HG02763 (cell line): Measurements from ENCODE around the gene EEF2.
"Not testable (repeated sequence)": the region's sequence is repeated elsewhere in the genome, so short reads cannot be mapped to it uniquely, and the experiment has no call there.

Source experiments
- ATAC-seq: cut with Tn5 transposase; IDR thresholded peaks from one replicate; pipeline ENCODE4 v1.9.1; 2021; ENCODE audit warnings: mild to moderate bottlenecking, moderate library complexity; ENCODE audit not compliant: unreplicated experiment

Gene EEF2

DNA sequence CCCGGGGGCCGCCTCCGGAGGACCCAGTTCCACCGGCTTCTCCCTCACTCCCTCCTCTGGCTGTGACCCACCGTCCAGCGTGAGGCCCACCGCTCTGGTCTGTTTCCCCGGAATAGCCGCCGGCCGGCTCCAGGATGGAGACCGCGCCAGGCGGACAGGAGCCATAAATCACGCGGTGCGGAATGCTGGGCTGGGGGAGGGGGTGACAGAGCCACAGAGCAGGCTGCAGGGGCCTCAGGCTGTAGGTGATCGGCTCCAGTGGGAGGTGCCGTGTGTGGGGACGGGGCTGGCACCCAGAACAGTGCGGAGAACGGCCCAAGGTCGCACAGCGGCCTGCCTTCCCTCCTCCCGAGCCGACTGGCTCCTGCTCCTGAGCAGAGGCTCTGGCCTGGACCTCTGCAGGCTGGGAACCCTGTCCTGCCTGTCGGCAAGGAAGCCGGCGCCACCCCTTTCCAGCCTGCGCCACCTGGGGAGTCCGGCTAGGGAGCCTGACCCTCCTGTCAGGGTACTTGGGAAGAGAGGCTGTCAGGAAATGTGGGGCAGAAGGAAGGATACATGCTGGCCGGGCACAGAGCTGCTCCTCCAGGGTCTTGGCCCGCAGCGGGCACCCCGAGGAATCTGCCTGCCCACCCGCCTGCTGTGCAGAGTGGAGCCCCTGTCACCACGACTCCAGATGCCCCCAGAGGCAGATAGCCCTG, 30.6 kb upstream of the EEF2 start:
- ATAC-seq, result no peak

DNA sequence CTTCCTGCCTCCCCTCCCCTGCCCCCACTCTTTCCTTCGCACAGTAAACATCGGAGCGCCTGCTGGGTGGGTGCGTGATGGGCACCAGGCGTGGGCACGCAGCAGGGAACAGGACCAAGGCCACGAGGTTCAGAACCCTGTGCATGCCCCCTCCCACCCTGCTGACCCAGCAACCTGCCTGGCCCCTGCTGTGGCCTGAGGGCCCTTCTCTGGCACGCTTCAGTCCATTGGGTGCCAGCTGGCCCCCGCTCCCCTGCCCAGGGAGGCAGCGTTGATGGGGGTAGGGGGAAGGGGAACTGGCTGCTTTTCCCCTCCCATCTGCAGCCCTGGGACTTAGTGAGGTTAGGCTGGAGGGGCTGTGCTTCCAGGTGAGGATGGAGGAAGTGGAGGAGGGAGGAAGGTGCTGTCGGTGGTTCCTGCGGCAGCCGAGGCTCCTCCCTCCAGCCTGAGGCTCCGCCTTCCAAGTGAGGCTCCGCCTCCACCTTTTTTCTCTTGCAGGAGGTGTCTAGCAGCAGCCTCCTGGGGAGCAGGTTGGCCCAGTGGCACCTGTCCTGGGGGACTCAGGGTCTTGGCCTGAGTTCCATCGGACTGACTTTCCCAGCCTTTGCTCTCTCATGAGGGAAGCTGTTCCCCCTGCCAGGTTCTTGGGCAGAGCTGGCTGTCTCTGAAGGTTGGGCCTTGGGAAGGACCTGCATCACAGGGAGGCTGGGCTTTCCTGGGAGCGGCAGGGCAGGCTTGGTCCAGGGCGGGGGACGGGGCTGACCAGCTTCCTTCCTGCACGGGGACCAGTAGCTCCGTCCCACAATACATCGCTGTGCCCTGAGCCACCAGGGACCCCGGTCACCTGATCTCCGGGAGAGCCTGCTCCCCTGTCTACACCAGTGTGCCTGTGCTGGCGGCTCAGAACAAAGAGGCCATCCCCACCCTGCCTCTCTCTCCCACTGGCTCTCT, 29.6 kb upstream of the EEF2 start:
- no peak for ATAC-seq

DNA sequence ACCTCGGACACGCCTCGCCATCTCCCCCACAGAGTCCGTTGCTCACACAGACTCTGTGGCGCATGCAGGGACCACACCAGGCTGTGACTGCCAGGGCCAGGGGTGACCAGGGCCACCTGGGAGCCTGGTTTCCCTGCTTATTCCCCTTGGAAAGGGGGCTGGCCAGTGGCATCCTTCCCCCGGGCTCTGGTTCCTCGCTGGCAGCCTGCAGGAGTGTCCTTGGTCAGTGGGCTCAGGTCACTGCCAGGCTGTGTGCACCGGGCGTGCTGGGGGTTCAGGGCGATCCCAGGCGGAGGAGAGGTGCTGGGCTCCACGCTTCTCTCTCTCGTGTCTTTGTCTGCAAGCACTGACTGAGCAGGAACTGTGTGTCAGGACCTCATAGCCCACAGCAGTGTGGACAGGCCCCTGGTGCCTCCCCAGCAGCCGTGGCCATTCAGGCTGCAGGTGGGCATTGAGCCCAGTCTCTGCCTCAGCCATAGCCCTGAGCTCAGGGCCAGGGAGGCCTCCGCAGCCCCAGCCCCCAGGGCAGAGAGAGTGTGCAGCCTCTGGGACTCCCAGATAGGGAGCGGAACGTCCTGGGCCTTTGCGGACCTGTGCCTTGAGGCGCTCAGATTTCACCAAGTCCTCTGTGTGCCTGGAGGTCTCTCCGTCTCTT, 28.8 kb upstream of the EEF2 start:
- ATAC-seq, result no peak

DNA sequence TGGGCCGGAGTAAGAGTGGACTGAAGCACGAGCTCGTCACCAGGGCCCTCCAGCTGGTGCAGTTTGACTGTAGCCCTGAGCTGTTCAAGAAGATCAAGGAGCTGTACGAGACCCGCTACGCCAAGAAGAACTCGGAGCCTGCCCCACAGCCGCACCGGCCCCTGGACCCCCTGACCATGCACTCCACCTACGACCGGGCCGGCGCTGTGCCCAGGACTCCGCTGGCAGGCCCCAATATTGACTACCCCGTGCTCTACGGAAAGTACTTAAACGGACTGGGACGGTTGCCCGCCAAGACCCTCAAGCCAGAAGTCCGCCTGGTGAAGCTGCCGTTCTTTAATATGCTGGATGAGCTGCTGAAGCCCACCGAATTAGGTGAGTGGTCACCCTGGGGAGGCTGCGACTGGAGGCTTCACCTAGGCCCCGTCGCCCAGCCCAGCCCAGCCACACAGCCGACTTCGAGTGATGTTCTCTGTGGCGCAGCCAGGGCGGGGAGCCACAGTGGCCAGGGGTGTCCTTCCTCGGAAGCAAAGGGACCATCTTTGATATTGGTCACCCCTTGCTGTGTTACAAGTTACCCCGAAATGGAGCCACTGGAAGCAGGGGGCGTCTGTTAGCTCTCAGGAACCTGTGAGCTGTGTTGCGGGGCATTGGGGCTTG, 27.8 kb upstream of the EEF2 start:
- no peak for ATAC-seq

DNA sequence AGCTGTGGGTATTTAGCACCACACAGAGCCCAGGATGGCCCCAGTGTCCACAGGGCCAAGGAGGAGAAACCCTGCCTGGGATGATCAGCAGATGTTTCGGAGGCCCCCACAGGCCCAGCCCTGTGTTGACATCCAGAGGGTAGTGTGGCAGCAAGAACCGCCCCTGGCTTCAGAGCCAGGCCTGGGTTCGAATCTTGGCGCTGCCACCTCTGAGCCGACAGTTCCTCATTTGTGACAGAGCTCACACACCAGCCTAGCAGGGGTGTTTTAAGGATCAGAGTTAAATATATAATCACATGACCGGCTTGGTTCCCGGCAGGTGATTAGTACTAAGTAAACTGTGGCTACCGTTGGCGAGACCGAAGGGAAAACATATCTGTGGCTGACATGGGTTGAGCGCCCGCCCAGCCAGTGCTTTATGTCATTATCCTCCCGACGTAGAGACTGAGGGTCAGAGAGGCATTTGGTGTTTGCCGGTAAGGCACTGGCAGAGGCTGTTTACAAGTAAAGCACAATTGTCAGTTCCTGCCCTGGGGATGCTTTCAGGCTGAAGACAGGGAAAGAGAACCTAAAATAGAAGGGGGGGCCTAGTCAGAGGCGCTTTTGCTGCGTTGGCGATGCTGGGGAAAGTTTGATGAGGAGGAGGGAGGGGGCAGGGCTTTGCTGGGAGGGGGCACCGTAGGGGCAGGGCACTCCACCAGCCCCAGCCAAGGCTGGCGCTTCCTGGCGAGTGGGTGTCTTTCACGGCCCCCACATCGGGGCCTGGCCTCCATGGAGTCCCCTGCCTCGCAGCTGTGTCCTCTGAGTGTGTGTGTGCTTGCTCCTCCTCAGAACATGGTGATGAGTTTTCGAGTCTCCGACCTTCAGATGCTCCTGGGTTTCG, 27.1 kb upstream of the EEF2 start:
- no peak for ATAC-seq

DNA sequence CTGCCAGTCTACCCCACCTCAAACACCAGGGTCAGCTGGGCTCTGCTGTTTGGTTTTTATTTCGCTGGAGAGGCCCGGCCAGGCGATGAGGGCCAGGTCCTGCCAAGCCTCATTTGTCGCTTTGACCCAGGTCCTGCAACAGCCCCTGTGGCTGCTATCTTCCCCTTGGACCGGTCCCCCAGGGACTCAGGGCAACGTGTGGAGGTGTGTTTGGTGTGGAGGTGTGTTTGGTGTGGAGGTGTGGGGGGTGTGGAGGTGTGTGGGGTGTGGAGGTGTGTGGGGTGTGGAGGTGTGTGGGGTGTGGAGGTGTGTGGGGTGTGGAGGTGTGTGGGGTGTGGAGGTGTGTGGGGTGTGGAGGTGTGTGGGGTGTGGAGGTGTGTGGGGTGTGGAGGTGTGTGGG, 26.2 kb upstream of the EEF2 start:
- ATAC-seq, result not testable (repeated sequence)

DNA sequence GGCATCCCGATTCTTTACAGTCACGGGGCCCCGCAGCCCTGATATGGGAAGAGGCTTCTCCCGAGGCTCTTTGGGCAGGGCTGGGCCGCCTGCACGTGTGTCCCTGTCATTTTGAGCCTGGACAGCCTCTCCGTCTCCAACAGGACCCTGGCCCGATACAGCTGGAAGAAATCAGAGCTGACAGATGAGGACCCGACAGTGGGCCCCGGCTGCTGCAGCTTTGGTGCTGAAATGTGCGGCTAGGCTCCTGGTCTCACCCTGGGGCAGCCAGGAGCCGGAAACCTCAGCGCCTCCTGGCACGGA, 25.5 kb upstream of the EEF2 start:
- no peak for ATAC-seq

DNA sequence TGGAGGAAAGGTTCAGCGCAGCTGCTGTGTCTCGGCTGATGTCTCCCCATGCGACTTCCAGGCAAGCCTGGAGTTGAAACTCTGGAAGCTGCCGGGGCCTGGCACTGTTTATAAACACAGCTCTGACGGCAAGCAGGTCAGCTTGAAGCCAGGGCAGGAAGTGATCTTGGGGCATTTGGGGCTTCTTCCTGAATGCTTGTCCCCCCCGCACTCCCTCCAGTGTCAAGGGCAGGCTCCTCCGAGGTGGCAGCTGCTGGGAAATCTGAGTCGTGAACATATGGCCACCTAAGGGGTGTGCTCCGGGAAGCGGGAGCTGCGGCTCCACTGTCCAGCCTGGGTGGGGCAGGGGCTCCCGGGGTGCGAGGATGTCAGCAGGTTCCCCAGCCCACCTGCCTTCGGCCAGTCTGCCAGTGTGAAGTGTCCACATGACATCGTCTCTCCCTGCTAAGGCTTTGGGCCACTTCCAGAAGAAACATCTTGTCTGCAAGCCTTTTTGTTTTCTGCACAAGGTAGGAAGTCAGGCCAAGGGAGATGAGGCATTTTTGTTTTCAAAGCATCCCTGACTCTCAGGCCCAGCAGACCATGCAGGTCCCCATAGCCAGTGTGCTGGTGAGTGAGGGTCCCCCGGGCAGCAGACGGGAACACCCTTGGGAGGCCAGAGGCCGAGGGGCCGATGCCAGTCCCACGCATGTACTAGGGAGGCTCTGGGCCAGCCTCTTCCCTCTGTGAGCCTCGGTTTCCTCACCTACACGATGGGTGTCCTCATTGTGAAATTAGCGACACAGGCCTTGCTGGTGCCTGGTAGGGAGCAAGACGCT, 24.9 kb upstream of the EEF2 start:
- ATAC-seq, result no peak

DNA sequence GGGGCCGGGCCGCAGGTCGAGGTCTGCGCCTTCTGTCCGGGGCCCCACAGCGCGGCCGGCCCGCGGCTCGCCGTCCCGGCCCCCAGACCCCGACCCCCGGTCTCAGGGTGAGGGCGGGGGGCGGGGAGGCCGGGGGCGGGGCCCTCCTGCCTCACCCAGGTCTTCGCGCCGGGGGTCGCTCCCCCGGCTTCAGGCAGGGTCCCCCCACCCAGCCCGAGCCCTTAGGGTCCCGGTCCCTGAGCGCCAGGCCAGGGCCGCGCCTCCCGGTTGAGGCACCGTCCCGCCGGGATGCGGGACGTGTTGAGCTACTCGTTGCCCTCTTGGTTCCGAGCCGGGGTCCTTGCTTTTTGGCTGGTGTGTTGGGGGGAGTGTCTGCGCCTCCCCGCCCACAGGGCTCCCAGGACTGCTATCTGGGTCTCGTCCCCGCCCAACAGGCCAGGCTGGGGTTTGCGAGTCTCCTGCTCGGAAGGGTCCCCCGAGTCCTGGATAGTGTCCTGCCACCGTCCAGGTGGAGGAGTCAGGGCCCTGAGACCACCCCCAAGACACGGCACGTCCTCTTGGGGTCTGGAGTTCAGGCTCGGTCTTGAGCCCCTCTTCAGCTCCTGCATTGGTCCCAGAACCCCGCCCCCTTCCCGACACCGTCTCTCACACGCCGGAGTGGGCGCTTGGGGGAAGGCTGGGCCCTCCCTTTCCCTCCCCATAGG, 22.7 kb upstream of the EEF2 start:
- peak; percentile 20 for ATAC-seq

DNA sequence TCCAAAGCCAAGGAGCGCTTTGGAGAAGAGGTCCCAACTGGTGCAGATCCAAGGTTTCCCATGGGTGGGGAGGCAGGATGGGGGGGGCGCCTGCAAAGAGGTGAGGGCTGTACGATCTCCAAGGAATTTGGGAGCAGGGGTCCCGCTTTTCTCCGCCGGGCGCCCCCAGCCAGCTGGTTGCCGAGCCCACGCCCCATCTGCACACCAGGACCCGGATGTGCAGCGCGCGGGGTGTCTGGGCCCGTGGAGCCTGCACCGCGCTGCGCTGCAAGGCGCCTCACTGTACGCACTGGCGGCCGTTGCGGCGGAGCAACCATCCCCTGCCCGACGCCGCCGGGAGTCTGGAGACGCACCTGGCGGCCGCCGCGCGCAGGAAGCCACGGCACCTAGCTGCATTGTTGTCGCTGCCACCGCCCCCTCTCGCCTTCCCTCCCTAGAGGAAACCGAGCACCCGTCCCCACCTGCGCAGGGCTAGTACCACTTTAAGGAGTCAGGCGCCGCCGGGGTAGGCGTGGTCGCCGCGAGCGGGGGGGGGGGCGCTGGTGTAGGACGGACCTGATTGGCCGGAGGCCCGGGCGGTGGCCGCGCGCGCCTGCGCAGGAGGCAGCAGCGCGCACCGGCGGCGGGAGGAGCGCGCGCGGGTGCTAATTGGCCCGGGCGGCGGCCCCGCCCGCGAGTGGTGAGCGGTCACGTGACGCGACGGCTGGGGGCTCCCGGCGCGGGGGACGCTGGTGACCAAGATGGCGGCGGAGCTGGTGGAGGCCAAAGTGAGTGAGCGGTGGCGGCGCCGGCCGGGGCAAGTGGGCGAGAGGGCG, 22.0 kb upstream of the EEF2 start, which contains the start of gene PIAS4:
Gene PIAS4 (plus strand): TSS at position 716 of the 815 bp plus-strand sequence. CDS start 25 bp downstream, at position 741.
- peak; percentile 82 for ATAC-seq

DNA sequence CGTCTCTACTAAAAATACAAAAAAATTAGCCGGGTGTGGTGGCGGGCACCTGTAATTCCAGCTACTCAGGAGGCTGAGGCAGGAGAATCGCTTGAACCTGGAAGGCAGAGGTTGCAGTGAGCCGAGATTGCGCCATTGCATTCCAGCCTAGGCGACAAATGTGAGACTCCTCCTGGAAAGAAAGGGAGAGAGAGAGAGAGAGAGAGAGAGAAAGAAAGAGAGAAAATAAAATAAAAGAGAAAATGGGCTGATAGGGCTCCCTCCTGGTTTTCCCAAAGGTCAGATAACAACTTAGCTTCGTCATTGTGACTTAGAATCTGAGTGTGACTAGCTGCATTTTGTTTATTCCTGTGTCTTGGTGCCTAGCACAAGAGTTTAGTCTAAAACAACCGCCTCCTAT, 20.2 kb upstream of the EEF2 start:
- ATAC-seq, result not testable (repeated sequence)

DNA sequence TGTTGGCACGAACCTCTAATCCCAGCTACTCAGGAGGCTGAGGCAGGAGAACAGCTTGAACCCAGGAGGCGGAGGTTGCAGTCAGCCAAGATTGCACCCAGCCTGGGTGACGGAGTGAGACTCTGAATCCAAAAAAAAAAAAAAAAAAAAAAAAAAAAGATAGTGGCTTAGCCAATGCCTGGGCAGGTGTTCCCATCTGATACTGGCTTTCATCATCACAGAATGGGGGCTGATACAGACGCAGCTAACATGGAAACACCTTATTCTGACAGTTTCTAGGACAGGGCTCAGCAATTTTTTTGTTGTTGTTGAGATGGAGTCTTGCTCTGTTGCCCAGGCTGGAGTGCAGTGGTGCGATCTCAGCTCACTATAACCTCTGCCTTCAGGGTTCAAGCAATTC, 15.5 kb upstream of the EEF2 start:
- not testable (repeated sequence) for ATAC-seq

DNA sequence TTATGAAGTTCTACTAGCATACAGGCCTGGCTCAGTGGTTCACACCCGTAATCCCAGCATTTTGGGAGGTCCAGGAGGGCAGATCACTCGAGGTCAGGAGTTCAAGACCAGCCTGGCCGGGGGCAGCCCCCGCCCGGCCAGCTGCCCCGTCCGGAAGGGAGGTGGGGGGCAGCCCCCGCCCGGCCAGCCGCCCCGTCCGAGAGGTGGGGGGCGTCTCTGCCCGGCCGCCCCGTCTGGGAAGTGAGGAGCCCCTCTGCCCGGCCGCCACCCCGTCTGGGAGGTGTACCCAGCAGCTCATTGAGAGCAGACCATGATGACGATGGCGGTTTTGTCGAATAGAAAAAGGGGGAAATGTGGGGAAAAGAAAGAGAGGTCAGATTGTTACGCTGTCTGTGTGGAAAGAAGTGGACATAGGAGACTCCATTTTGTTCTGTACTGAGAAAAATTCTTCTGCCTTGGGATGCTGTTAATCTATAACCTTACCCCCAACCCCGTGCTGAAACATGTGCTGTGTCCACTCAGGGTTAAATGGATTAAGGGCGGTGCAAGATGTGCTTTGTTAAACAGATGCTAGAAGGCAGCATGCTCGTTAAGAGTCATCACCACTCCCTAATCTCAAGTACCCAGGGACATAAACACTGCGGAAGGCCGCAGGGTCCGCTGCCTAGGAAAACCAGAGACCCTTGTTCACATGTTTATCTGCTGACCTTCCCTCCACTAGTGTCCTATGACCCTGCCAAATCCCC, 13.6 kb upstream of the EEF2 start:
- not testable (repeated sequence) for ATAC-seq

DNA sequence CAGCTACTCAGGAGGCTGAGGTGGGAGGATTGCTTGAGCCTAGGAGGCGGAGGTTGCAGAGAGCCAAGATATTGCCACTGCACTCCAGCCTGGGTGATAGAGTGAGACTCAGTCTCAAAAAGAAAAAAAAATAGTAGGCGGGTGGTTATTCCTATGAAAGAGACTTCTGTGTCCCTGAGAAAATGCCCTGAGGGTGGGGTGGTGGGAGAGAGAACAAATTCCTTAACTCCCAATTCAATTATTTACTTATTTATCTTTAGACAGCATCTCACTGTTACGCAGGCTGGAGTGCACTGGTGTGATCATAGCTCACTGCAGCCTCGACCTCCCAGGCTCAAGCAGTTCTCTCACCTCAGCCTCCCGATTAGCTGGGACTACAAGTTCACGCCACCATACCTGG, 10.3 kb upstream of the EEF2 start:
- no peak for ATAC-seq

DNA sequence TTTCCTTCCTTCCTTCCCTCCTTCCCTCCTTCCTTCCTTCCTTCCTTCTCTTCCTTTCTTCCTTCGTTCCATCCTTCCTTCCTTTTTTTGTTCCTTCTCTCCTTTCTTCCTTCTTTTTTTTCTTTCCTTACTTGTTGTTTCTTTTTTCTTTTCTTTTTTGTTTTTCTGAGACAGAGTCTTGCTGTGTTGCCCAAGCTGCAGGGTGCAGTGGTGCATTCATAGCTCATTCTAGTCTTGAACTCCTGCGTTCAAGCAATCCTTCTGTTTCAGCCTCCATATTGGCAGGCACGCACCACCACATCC, 5.5 kb upstream of the EEF2 start:
- no peak for ATAC-seq

DNA sequence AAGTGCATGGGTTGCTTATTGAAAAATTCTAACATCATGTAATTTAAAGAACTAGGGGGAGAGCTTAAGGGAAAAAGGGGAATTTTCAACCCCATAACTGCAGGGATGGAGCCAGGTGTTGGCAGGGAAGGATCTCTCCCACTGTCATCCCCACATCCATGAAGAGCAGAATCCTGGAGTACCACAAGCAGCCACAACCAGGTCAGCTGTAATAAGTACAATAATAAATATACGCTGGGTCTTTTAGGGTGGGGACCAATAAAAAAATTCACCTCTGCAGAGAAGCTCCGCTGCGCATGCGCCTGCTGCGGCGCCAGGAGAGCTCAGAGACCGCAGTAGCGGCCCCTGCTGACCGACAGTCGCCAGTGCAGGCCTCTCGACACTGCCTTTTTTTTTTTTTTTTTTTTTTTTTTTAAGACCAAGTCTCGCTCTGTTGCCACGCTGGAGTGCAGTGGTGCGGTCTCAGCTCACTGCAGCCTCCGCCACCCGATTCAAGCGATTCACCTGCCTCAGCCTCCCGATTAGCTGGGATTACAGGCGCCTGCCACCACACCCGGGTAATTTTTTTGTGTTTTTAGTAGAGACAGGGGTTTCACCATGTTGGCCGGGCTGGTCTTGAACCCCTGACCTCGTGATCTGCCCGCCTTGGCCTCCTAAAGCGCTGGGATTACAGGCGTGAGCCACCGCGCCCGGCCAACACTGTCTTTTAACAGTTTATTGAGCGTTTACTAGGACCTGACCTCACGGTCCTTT, 2.5 kb upstream of the EEF2 start:
- ATAC-seq, result peak; percentile 38
